HG02610 (cell line): ENCODE data around the gene CCSER2.
"Not testable (repeated sequence)": the region's sequence is repeated elsewhere in the genome, so short reads cannot be mapped to it uniquely, and the experiment has no call there.

Experiments used
- ATAC-seq: cut with Tn5 transposase; IDR thresholded peaks from one replicate; pipeline ENCODE4 v1.9.1; 2021; ENCODE audit warnings: mild to moderate bottlenecking, moderate library complexity; ENCODE audit not compliant: unreplicated experiment

Gene CCSER2

GRCh38 chr10:84328418-84329195, at the start of gene CCSER2:
TSS of gene CCSER2 (plus strand) at chr10:84328589. CDS start at chr10:84371053, 42,464 bp downstream.
- peak; percentile 68 for ATAC-seq

- ATAC-seq, result not testable (repeated sequence)
Measured at GRCh38 chr10:84279876-84280475, 48.4 kb upstream of the CCSER2 start.

GRCh38 chr10:84286695-84287094, 41.7 kb upstream of the CCSER2 start:
- ATAC-seq, result no peak

GRCh38 chr10:84288151-84288550, 40.2 kb upstream of the CCSER2 start:
- ATAC-seq, result no peak

- ATAC-seq, result no peak
Measured at GRCh38 chr10:84289521-84290200, 38.7 kb upstream of the CCSER2 start.

GRCh38 chr10:84290235-84290634, 38.2 kb upstream of the CCSER2 start:
- no peak for ATAC-seq

GRCh38 chr10:84291384-84291783, 37.0 kb upstream of the CCSER2 start:
- no peak for ATAC-seq

GRCh38 chr10:84292502-84292901, 35.9 kb upstream of the CCSER2 start:
- peak; percentile 81 for ATAC-seq

- no peak for ATAC-seq
Measured at GRCh38 chr10:84293171-84293570, 35.2 kb upstream of the CCSER2 start.

- no peak for ATAC-seq
Measured at GRCh38 chr10:84293574-84294016, 34.8 kb upstream of the CCSER2 start.

GRCh38 chr10:84294766-84295447, 33.5 kb upstream of the CCSER2 start:
- peak; percentile 76 for ATAC-seq

GRCh38 chr10:84296091-84296981, 32.1 kb upstream of the CCSER2 start:
- ATAC-seq, result no peak

- no peak for ATAC-seq
Measured at GRCh38 chr10:84298057-84298456, 30.3 kb upstream of the CCSER2 start.

- ATAC-seq, result no peak
Measured at GRCh38 chr10:84302223-84302622, 26.2 kb upstream of the CCSER2 start.

GRCh38 chr10:84306751-84307384, 21.5 kb upstream of the CCSER2 start:
- no peak for ATAC-seq

- ATAC-seq, result peak; percentile 15
Measured at GRCh38 chr10:84308021-84308420, 20.4 kb upstream of the CCSER2 start.

GRCh38 chr10:84308481-84309304, 19.7 kb upstream of the CCSER2 start:
- peak; percentile 60 for ATAC-seq

- ATAC-seq, result no peak
Measured at GRCh38 chr10:84310470-84310869, 17.9 kb upstream of the CCSER2 start.

GRCh38 chr10:84311576-84311975, 16.8 kb upstream of the CCSER2 start:
- no peak for ATAC-seq
